ENCODE data around the gene VSTM2L.

VSTM2L gene

GRCh38 chr20:37878835-37879599, 23.9 kb upstream of the VSTM2L start:
- peak; percentile 42 for DNase-seq

GRCh38 chr20:37879843-37880242, 23.1 kb upstream of the VSTM2L start:
- DNase-seq = no peak

GRCh38 chr20:37880726-37881591, 22.0 kb upstream of the VSTM2L start:
- DNase-seq = peak; percentile 34

DNA sequence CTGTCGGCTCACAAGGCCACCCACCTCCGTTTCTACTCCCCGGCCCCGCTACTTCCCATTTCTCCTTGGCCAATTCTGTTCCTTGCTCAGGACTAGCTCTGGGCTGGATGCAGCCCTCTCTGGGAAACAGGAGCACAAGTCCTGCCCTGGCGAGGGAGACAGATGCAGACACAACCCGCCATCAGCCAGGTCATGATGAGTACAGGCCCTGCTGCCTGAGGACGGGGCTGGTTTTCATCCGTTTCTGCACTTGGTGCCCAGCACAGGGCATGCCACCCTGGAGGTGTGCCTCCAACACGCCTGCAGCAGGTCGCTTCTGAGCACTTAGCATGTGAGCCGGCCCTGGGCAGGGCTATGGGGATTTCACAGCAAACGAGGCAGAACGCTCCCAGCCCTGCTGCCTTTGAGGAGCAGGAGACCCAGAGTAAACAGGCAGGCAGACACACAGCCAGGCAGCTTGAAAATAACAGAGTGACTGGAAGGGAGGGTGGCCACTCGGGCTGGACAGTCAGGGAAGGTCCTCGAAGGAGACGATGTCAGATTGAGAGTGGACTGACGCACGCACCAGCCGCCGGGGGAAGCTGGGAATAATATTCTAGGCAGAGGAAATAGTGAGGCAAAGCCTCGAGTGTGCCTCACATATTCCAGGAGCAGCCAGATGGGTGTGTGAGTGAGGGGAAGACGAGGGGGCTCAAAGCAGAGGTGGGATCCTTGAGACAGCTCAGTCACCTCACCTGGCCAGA, 21.2 kb upstream of the VSTM2L start:
- peak; percentile 30 for DNase-seq

- no peak for DNase-seq
These were observed 19.8 kb upstream of the VSTM2L start for GRCh38 chr20:37882961-37883712.

DNA sequence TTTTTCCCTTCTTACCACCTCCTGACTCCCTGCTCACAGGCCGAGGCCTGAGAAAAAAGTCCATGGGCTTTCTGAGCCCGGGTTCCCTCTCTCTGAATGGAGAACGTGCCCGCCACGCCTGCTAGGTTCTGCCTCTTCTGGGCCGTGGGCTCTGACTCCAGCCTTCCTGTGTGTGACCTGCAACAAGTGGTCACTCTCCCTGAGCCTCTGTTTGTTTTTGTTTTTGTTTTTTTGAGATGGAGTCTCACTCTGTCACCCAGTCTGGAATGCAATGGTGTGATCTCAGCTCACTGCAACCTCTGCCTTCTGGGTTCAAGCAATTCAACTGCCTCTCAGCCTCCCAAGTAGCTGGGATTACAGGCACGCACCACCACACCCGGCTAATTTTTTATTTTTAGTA, 17.9 kb upstream of the VSTM2L start:
- DNase-seq = no peak

- no peak for DNase-seq
These were observed 17.1 kb upstream of the VSTM2L start for GRCh38 chr20:37885593-37886503.

DNA sequence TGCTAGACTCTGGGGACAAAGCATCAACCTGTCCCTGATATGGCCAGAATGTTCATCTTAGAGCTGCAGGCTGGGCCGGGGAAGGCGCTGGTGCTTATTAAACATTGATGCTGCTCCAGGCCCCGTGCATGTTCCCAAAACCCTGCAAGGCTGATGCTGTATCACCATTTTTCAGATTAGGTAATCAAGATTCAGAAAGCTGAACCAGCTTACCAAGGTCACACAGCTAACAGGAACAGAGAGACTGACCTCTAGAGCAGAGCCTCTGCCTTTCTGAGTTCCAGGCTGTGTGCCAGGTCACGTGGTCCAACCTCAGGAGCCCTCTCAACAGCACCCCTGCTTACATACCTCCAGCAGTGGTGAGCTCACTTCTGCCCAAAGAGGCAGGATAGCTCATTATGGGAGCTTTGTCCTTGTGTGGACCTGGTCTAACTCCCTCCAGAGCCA, 16.1 kb upstream of the VSTM2L start:
- no peak for DNase-seq

DNA sequence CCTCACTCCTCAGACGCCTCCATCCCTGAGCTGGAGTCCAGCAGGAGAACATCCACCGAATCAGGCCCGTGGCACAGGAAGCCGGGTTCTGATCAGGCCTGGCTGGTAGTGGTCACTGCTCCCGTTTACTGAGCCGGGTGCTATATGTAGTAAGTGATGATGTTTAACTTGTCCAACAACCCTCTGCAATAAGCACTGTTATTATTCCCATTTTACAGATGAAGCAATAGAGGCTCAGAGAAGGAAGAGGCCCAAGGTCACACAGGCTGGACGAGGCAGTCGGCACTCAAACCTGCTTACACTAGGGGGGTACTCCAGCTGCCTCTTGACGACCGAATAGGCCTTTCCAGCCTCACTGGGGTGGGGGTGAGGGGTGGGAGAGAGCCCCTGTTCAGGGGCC, 14.3 kb upstream of the VSTM2L start:
- DNase-seq = no peak

DNA sequence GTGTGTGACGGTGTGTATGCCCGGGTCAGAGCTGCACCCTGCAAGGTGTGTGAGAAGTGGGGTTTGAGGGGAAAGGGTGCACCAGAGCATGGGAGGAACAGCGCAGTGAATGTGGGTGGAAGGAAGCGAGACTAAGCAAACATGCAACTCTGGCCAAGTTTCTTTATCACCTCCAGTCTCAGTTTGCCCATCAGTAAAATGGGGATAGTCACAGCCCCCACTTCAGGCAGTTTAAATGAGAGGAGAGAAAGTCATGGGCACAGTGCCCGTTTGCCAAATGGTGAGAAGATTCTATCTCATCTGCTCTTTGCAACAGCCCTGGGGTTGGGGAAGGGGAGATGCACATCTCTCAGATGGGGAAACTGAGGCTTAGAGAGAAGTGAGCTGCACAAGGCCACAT, 12.8 kb upstream of the VSTM2L start:
- no peak for DNase-seq

DNA sequence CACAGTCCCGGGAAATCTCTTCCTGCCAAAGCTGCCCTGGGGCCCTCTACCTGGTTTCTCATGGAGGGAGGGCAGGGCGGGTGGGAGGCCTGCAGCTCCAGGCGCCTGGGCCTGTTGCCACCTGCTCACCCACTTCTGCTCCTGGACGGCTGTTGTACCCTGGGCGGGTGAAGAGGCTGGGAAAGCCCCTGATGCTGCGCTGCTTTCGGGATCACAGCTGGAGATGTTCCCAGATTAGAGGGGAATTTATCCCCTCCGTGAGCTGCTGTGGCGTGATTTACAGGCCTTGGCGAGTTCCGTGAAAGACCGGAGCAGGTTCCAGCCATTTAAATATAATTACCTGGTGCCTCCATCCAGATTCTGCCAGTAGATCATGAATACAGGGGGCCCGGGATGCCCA, 12.3 kb upstream of the VSTM2L start:
- DNase-seq = no peak

- DNase-seq = no peak
These were observed 10.9 kb upstream of the VSTM2L start for GRCh38 chr20:37892001-37892400.

- no peak for DNase-seq
These were observed 9.2 kb upstream of the VSTM2L start for GRCh38 chr20:37893566-37894241.

- DNase-seq = no peak
These were observed 8.5 kb upstream of the VSTM2L start for GRCh38 chr20:37894454-37894853.

DNA sequence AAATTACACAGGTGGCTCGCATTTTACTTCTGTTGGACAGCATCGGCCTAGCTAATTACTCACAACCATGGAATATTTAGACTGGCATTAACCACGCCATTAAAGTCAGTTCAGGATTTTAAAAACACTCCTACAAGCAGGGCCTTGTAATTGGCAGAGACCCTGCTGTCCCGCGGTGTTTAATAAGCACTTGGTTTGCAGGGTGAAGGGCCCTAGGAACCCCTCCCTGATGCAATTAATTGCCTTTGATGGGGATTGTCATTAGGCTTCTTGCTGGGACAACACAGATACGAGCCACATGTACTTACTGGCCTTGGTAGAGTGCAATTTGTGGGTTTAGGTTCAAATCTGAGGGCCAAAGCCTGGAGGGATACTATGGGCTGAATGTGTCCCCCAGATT, 7.8 kb upstream of the VSTM2L start:
- DNase-seq = no peak

- DNase-seq = no peak
These were observed 5.9 kb upstream of the VSTM2L start for GRCh38 chr20:37896932-37897548.

- DNase-seq = no peak
These were observed 4.5 kb upstream of the VSTM2L start for GRCh38 chr20:37898233-37899104.

DNA sequence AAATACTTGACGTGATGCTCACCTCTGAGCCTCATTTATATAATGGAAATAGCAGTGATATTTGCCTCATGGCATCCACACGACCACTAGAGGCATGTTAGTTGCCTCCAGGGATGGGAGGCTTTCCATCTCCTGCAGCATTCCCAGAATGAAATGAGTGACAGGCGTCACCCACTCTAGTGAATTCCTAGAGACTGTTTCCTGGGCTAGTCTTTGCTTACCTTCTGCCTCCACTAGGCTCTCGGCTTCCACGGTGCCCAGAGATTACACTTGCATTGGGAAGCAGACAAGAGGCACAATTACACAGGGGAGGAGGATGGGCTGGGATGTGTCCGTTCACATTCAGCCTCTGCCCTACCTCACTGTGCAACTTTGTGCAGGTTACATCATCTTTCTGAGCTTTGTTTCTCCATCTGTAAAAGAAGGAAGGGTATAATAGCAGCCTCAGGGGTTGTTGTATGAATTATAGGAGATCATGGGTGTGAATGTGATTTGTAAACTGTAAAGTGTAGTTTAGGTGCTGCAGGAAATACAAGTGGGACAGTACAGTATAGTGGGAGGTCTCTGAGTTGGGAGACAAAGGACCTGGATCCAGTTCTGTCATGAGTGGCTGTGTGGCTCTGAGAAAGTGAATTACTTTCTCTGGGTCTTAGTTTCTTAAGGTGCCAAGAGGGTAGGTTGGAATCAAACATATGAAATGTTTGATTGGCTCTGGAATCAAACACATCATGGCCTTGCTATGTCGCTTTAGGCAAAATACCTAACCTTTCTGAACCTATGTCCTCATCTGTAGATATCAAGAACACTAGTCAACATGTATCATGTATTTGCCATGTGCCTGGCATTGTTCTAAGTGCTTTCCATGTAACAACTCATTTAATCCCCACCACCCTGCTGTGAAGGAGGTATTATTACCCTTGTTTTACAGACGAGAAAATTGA, 3.6 kb upstream of the VSTM2L start:
- DNase-seq = no peak
